A673 (cell line): Measurements from ENCODE around the gene ZBTB21. TPM values are rescaled to one million over a fixed set of nuclear protein-coding genes. Genes with fewer than 3 reads are reported as not detected.

Experiments used
- BruUV-seq: library from RNA; stranded (reverse); fragments of 400-500 nt; replicated peaks from 2 replicates; lab custom pipeline; 2021; lab: Mats Ljungman, UMichigan
- CTCF ChIA-PET: fragments of 300-600 bp; sonication (Branson Sonifier 250); formaldehyde crosslinking; loops from one replicate; lab custom pipeline; 2022; ENCODE audit warnings: antibody characterized with exemption; lab: Charles Lee
- POLR2A ChIA-PET: fragments of 300-600 bp; sonication (Branson Sonifier 250); formaldehyde crosslinking; loops from one replicate; lab custom pipeline; 2022; ENCODE audit warnings: antibody characterized with exemption; ENCODE audit not compliant: low non-redundant PET; lab: Charles Lee
- DNase-seq: peaks from one replicate; pipeline ENCODE4 v3.0.0-alpha.2; 2015; ENCODE audit warnings: low spot score
- H3K27ac ChIP-seq: fragments of 200-600 bp; sonication (generic); 2 replicates; pipeline ENCODE4 v1.5.1; 2016; ENCODE audit warnings: mixed run types, low read depth, mild to moderate bottlenecking, mixed read lengths, antibody characterized with exemption, low read length; ENCODE audit not compliant: poor library complexity, severe bottlenecking
- H3K27me3 ChIP-seq: fragments of 200-600 bp; sonication (generic); replicated peaks from 2 replicates; pipeline ENCODE4 v1.6.1; 2017; ENCODE audit warnings: mixed run types, low read depth, mild to moderate bottlenecking, mixed read lengths, antibody characterized with exemption, low read length; ENCODE audit not compliant: insufficient read depth, poor library complexity
- H3K36me3 ChIP-seq: fragments of 200-600 bp; sonication (generic); 2 replicates; pipeline ENCODE4 v1.6.1; 2016; ENCODE audit warnings: mixed run types, mild to moderate bottlenecking, mixed read lengths, antibody characterized with exemption, low read length; ENCODE audit not compliant: insufficient read depth, poor library complexity, severe bottlenecking
- H3K4me1 ChIP-seq: fragments of 200-600 bp; sonication (generic); 2 replicates; pipeline ENCODE4 v1.6.1; 2017; ENCODE audit warnings: mixed run types, mild to moderate bottlenecking, mixed read lengths, antibody characterized with exemption, low read length; ENCODE audit not compliant: insufficient read depth, poor library complexity, severe bottlenecking
- H3K4me3 ChIP-seq: fragments of 200-600 bp; sonication (generic); 2 replicates; pipeline ENCODE4 v1.5.1; 2016; ENCODE audit warnings: low read depth, mixed run types, mild to moderate bottlenecking, mixed read lengths, low read length; ENCODE audit not compliant: poor library complexity, severe bottlenecking
- H3K9me3 ChIP-seq: fragments of 200-600 bp; sonication (generic); 2 replicates; pipeline ENCODE4 v1.6.1; 2016; ENCODE audit warnings: mixed run types, low read depth, mild to moderate bottlenecking, mixed read lengths, antibody characterized with exemption, low read length; ENCODE audit not compliant: poor library complexity, severe bottlenecking
- EZH2 ChIP-seq: fragments of 200-600 bp; sonication (generic); IDR thresholded peaks from 2 replicates; pipeline ENCODE4 v1.6.1; 2017; ENCODE audit warnings: borderline replicate concordance, low read depth, mild to moderate bottlenecking, mixed read lengths, antibody characterized with exemption, low read length; ENCODE audit not compliant: poor library complexity, severe bottlenecking
- intact Hi-C: fragments of 100-400 bp; cut with micrococcal nuclease; formaldehyde crosslinking; loops from one replicate; pipeline ENCODE4 v1.10.0; 2022; ENCODE audit not compliant: unreplicated experiment
- total RNA-seq: library from RNA; stranded (reverse); gene quantifications from 2 replicates; pipeline ENCODE4 v1.2.3, GENCODE V29; 2021
- TF ChIP-seq, protein P1 (sequence below): fragments of 300-800, 200-600 bp; sonication (generic); conservative IDR thresholded peaks from 2 replicates; pipeline ENCODE4 v1.5.1; 2017; ENCODE audit warnings: low read depth, mild to moderate bottlenecking, antibody characterized with exemption, low read length, moderate library complexity, mixed read lengths

ZBTB21 gene
- total RNA-seq, 1 experiment from 2014 or later: 20.7 TPM

DNA sequence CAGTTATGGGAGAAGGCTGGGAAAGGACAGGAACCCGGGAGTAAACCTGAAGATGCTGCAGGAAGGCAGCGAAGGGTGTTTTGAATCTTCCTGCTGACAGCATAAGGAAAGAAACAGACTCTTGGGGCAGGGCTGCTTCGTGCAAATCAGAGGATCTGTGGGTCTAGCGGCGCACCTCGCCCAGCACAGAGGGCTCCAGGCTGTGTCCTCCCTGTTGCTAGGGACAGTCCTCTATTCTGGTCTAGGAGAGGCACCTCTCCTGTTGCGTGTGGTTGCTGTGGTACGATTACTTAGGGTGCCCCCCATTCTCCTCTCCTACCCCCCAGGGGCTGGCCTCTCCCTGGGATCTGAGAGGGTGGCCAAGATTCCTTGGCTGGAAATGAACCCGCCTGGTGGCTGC, 67.7 kb downstream of the ZBTB21 start:
- DNase-seq: no peak
- TF ChIP-seq, protein P1, sequence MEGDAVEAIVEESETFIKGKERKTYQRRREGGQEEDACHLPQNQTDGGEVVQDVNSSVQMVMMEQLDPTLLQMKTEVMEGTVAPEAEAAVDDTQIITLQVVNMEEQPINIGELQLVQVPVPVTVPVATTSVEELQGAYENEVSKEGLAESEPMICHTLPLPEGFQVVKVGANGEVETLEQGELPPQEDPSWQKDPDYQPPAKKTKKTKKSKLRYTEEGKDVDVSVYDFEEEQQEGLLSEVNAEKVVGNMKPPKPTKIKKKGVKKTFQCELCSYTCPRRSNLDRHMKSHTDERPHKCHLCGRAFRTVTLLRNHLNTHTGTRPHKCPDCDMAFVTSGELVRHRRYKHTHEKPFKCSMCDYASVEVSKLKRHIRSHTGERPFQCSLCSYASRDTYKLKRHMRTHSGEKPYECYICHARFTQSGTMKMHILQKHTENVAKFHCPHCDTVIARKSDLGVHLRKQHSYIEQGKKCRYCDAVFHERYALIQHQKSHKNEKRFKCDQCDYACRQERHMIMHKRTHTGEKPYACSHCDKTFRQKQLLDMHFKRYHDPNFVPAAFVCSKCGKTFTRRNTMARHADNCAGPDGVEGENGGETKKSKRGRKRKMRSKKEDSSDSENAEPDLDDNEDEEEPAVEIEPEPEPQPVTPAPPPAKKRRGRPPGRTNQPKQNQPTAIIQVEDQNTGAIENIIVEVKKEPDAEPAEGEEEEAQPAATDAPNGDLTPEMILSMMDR: no peak
- TF ChIP-seq EZH2: no peak
- Histone ChIP-seq H3K27me3 (no peaks in the 10 kb centered on the region), H3K27ac (no peak overlapping the region), H3K9me3 (no peaks in the 10 kb centered on the region), H3K4me1 (no peaks in the 10 kb centered on the region), H3K36me3 (no peaks in the 10 kb centered on the region), H3K4me3 (no peak overlapping the region)
- ChIA-PET CTCF (no interaction called here), POLR2A (no interaction called here)
- BruUV-seq: no TSS peak
- intact Hi-C loops: no loop called here

DNA sequence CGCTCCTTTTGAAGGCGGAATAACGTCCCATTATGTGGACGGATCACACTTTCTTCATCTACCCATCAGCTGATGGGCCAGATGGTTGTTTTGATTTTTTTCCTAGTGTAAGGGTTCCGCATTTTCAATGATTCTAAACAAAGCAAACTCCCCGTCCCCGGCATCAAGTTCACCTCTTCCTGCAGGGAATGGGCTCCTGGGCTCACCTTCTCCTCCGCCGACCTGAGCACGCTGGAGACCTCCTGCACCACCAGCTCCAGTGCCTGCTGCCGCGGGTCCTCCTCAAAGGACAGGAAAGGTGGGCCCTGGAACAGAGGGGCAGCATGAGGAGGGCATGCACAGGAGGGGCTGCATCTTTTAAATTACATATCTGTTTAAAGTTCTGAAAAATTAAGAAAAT, 68.2 kb downstream of the ZBTB21 start:
- intact Hi-C loops: no loop called here
- ChIA-PET POLR2A (no interaction called here), CTCF (no interaction called here)
- Histone ChIP-seq H3K4me1 (no peaks in the 10 kb centered on the region), H3K9me3 (no peaks in the 10 kb centered on the region), H3K36me3 (no peaks in the 10 kb centered on the region), H3K27ac (no peak overlapping the region), H3K27me3 (no peaks in the 10 kb centered on the region), H3K4me3 (no peak overlapping the region)
- DNase-seq: no peak
- TF ChIP-seq, protein P1: no peak
- TF ChIP-seq EZH2: no peak
- no TSS peak for BruUV-seq

- Histone ChIP-seq H3K27ac (no peak overlapping the region), H3K9me3 (no peaks in the 10 kb centered on the region), H3K4me1 (no peaks in the 10 kb centered on the region), H3K36me3 (no peaks in the 10 kb centered on the region), H3K27me3 (no peaks in the 10 kb centered on the region), H3K4me3 (no peak overlapping the region)
- BruUV-seq: no TSS peak
- DNase-seq: no peak
- ChIA-PET CTCF (no interaction called here), POLR2A (no interaction called here)
- intact Hi-C loops: no loop called here
- TF ChIP-seq EZH2: no peak
- TF ChIP-seq, protein P1: no peak
These were observed 69.7 kb downstream of the ZBTB21 start for GRCh38 chr21:41940431-41940830.
